GM19395 (cell line): ENCODE results near the gene ZNF597.
A peak's percentile ranks its signal among the peaks of the same experiment; 100 is the strongest.
"Not testable (repeated sequence)": the region's sequence is repeated elsewhere in the genome, so short reads cannot be mapped to it uniquely, and the experiment has no call there.

Experiments used
- ATAC-seq: cut with Tn5 transposase; IDR thresholded peaks from one replicate; pipeline ENCODE4 v1.9.1; 2021; ENCODE audit warnings: mild to moderate bottlenecking, moderate library complexity; ENCODE audit not compliant: unreplicated experiment

ZNF597 gene

DNA sequence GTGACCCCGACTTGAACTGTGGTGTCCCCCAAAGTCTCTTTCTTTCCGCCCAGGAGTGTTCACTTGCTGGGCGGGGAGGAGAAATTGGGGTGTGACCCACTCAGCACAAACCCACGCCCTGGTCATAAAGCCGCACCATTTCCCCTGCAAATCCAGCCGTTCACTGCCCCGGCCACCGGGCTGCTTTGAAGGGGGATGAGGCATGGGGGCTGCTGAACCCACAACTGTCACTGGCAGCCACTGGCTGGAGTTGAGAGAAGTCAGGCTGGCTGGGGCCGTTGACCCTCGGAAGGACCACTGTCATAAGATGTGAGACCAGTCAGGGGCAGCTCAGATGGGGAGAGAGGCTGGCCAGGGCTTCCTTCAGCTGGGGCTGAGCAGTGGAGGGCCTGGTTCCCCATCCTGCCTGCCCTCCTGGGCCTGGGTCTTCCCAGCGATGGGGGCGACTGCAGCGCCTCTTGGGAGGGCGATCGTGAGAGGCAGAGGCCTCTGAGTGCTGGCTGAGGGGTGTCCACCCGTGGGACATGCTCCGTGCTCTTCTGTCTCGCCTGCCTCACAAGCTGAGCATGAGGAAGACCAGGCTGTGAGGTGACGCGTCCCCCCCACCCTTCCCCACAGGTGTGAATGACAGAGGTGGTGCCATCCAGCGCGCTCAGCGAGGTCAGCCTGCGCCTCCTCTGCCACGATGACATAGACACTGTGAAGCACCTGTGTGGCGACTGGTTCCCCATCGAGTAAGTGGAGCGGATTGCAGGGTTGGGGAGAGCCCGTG is 32.5 kb upstream of the ZNF597 start:
- no peak for ATAC-seq

DNA sequence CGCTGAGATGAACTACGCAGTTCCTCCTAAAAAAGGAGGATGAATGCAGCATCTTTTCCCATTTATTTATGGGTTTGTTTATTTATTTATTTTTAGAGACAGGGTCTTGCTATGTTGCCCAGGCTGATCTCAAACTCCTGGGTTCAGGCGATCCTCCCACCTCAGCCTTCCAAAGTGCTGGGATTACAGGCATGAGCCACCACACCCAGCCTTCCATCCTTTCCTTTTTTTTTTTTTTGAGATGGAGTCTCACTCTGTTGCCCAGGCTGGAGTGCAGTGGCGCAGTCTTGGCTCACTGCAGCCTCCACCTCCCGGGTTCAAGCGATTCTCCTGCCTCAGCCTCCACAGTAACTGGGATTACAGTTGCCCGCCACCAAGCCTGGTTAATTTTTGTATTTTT is 31.6 kb upstream of the ZNF597 start:
- not testable (repeated sequence) for ATAC-seq

GRCh38 chr16:3474136-3474779 is 31.0 kb upstream of the ZNF597 start:
- ATAC-seq, result no peak

GRCh38 chr16:3473596-3473943 is 30.3 kb upstream of the ZNF597 start:
- not testable (repeated sequence) for ATAC-seq

DNA sequence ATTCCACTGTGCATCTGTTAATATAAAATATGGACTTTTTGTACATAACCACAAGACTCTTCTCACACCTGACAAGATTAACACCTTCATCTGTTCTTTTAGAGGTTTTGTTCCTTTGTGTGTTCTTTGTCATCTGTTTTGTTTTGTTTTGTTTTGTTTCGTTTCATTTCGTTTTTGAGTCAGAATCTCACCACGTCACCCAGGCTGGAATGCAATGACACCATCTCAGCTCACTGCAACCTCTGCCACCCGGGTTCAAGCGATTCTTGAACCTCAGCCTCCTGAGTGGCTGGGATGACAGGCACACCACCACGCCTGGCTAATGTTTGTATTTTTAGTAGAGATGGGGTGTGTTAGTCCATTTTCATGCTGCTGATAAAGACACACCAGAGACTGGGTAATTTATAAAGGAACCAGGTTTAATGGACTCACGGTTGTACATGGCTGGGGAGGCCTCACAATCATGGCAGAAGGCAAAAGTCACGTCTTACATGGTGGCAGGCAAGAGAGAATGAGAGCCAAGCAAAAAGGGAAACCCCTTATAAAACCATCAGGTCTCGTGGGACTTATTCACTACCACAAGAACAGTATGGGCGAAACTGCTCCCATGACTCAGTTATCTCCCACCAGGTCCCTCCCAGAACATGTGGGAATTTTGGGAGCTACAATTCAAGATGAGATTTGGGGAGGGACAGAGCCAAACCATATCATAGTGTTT is 29.7 kb upstream of the ZNF597 start:
- ATAC-seq, result no peak

DNA sequence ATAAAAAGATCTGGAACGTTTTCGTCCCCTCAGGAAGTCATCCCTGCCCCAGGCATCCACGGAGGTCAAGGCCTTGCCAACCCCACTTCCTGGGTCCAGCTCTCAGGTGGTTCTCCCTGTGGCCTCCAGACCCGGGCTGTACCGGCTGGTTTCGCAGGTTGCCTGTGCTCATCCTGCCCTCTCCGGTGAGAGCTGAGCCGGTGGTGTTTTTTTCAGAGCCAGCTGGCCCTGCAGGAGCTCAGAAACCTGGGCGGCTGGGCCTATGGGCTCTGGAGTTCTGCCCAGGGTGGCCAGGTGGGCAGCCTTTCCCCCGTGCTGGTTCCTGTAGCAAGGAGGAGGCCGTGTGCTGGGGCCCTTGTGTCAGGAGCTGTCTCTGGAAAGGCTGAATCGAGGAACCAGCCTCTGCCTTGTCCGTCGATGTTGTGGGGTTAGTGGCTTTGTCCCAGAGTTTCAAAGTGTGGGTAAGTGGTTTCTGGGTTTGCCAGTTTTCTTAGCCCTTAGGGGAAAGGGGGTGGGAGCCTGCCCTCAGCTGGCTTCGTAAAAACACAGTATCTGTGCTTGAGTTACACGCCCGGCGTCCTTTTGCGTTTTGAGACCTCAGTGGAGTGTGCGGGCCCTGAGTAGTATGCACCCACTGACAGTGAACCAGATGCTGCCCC is 28.3 kb upstream of the ZNF597 start:
- no peak for ATAC-seq

- ATAC-seq, result no peak
Measured at GRCh38 chr16:3470723-3471122, 27.4 kb upstream of the ZNF597 start.

GRCh38 chr16:3469736-3470135 is 26.4 kb upstream of the ZNF597 start:
- no peak for ATAC-seq

DNA sequence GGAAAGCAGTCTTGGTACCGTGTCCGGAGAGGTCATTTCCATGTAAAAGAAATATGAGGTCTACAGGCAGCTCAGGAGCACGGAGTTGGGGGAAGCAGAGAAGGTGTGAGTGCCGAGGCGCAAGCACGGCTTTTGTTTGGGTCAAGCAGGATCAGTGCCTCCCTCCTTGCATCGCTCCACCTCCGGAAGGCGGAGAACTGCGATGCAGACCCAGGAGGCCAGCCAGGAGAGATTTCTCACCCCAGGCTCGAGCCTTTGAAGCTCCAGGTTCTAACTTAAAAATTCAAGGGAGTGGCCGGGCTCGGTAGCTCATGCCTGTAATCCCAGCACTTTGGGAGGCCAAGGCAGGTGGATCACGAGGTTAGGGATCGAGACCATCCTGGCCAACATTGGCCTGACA is 25.2 kb upstream of the ZNF597 start:
- no peak for ATAC-seq

DNA sequence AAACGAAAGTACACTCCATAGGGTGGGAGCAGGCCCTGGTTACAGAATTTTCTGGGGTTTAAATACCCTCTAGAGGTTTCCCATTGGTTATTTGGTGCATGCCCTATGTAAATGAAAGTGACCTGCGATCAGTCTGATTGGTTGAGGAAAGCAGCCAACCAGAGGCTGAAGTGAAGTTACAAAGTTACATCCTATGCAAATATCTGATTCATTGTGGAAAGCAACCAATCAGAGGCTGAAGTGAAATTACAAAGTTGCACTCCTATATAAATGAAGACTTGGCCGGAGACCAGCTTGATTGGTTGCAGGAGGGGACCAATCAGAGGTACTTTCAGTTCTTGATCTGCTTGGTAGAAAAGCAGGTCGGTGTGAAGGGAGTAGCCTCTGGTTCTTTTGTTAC is 24.6 kb upstream of the ZNF597 start:
- ATAC-seq, result no peak

DNA sequence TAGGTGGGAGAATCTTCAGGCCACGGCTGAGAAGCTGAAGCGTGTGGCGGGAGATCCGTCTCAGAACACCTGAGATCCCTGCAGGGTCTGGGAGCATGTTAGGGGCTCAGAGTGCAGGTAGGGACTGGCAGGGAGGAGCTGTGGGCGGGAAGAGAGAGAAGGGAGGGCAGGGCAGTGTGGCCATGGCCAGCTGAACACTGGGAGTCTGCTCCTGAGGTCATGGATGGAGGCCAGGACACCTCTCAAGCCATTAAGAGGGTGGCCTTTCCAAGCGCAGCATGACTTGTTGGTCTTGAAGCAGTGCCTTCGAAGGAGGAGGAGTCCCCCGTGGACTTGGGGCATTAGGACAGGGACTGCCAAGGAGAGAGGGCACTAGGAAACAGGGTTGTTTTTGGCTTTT is 23.9 kb upstream of the ZNF597 start:
- no peak for ATAC-seq

GRCh38 chr16:3465911-3466584 is 22.7 kb upstream of the ZNF597 start:
- no peak for ATAC-seq

DNA sequence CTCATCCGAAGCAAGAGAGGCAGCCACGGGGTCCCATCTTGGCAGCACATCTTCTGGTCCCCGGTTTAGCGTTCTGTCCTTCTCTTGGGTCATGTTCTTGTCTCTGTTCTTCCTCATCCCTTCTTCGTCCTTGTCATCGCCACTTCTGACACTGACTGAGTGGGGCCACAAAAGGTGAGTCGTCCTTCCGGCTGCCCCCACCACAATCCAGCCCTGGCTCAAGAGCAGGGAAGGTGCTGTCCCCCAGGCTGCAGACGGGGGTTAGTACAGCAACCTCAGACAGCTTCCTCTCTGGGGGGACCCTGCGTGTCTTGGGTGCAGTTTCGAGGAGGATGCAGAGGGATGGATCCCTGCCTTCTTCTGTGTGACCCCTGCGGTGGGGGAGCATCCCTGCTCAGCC is 22.0 kb upstream of the ZNF597 start:
- no peak for ATAC-seq

DNA sequence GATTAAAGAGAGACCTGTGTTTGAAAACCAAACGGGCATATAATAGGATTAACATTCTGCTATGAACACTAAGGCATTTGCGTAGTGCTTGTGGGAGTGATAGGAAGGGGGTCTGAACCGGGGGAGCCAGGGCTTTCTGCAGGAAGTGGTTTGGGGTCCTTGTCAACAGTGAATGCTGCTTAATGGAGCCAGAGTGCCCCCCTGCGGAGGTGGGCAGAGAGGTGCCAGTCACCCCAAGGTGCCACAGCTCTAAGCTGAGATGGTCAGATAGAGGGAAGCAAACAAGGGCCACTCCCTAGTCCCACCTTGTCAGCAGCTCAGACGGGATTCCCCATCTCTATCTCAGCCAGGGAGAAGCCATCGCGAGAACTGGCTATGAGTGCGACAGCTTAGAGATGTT is 17.8 kb upstream of the ZNF597 start:
- ATAC-seq, result no peak

DNA sequence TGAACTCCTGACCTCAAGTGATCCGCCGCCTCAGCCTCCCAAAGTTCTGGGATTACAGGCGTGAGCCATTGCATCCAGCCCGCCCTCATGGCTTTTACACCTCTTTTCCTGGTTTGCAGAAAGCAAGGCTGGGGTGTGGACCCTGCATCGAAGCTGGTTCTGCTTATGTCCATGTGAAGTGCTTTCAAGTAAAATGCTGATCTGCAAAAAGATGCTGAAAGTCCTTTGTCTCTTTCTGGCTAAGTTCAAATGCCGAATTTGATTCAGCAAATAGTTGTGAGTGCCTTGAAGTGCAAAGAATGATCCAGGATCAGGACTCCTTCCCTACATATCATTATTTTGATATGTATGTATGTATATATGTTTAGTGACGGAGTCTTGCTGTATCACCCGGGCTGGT is 17.3 kb upstream of the ZNF597 start:
- no peak for ATAC-seq

DNA sequence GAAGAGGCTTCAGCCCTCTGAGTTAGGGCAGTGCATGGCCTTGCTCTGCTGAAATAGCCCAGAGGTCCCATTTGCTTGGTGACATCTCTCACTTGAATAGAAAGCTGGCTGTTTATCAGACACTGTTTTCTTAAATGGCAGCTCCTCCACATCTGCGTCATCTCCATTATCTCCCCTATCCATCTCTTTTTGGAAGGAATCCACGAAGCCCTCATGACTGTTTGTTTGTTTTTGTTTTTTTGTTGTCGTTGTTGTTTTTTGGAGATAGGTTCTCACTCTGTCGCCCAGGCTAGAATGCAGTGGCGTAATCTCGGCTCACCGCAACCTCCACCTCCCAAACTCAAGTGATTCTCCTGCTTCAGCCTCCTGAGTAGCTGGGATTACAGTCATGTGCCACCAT is 16.8 kb upstream of the ZNF597 start:
- no peak for ATAC-seq

GRCh38 chr16:3459401-3460090 is 16.2 kb upstream of the ZNF597 start:
- ATAC-seq, result no peak

DNA sequence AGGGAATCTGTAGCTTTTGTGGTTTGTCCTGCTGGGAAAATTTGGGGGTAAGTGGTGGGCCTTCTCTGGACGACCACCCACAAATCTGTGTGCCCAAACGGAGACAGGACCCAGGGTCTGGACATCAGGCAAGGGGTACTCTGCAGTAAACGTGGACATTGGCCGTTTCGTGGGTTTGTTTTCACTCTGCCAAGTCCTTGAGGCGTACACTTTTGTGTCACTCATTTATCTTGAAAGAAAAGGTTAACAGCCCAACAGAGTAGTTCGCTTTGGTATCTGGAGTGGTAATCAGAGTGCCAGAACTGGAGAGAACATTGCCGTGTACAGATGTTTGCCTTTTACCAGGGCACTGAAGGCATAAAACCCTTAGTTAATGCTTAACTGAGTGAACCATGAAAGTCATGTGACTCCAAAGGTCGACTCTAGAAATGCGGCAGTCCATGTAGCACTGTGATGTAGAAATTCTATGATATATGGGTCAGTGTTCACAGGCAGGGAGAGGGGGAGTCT is 15.6 kb upstream of the ZNF597 start:
- ATAC-seq, result peak; percentile 48

DNA sequence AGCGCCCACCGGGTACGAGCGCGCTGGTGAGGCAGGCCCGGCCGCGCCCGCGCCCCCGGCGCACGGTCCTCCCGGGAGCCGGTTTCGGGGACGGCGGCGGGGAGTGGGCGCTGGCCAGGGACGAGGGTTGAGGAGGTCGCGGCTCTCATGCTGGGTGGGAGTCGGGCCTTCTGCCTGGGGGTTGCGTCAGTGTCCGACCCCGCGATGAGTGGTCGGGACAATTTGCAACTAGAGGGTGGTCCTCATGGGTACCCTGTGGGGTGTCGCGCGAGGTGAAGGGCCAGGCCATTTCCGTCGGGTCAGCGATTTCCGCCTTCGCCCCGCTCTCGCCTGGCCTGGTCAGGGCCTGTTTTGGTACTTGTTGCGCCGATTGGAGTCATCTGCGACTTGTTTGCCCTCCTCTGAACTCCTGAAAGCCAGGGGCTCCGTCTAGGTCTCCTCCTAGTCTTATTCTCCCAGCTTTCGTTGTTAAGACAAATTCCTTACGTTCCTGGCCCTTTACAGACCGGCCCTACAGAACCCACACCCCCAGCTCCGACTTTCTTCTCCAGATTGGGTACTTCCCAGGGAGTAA is 15.1 kb upstream of the ZNF597 start:
- ATAC-seq, result peak; percentile 10
